ENCODE data around the gene GLDC. TPM values are rescaled to one million over a fixed set of nuclear protein-coding genes. Genes with fewer than 3 reads are reported as not detected.

The GLDC gene
- total and polyA plus RNA-seq, 10 of the 15 experiments (the other 5 are each of a cell fraction or from before 2014, with no cell fraction given): 33.1 to 165 (median 114) TPM

DNA sequence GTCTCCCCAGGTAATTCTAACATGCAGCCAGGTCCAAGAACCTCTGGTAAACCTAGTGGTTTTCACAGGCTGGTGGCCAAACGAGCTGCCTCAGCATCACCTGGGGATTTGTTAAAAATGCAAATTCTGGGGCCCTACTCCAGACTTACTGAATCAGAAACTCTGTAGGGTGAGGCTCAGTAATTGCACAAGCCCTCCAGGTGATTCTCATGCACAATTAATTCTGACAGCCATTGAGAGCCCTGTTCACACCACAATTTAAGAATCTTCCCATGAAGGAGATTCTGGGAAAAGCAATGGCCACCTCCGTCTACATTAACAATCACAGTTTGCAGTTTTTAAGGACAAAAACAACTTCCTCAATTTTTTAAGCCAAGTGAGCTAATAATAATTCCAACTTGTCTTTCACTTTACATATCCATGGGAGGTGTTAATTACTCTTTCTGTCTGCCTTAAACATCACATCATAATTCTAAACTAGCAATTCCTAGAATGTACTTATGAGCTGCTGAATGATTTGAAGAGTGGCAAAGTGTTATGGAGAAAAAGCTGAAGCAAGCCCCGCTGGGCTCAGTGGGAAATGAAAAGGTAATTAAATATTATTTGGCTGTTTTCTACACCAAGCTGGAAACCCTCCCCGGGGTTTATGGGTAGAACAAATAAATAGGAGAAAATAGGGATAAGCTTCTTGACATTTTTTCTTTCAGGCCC is 70.0 kb downstream of the GLDC start (continued):
- no peak for TF ChIP-seq NR2F1 (conservative IDR thresholded peaks at IDR 0.05)
- TF ChIP-seq, protein P1, sequence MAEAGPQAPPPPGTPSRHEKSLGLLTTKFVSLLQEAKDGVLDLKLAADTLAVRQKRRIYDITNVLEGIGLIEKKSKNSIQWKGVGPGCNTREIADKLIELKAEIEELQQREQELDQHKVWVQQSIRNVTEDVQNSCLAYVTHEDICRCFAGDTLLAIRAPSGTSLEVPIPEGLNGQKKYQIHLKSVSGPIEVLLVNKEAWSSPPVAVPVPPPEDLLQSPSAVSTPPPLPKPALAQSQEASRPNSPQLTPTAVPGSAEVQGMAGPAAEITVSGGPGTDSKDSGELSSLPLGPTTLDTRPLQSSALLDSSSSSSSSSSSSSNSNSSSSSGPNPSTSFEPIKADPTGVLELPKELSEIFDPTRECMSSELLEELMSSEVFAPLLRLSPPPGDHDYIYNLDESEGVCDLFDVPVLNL (IDR thresholded peaks at IDR 0.05; ENCODE audit: low read depth, low read length): no peak
- TF ChIP-seq, protein P2, sequence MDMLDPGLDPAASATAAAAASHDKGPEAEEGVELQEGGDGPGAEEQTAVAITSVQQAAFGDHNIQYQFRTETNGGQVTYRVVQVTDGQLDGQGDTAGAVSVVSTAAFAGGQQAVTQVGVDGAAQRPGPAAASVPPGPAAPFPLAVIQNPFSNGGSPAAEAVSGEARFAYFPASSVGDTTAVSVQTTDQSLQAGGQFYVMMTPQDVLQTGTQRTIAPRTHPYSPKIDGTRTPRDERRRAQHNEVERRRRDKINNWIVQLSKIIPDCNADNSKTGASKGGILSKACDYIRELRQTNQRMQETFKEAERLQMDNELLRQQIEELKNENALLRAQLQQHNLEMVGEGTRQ (IDR thresholded peaks at IDR 0.05; ENCODE audit: borderline replicate concordance, low read depth, low read length): no peak
- TF ChIP-seq, protein P3, sequence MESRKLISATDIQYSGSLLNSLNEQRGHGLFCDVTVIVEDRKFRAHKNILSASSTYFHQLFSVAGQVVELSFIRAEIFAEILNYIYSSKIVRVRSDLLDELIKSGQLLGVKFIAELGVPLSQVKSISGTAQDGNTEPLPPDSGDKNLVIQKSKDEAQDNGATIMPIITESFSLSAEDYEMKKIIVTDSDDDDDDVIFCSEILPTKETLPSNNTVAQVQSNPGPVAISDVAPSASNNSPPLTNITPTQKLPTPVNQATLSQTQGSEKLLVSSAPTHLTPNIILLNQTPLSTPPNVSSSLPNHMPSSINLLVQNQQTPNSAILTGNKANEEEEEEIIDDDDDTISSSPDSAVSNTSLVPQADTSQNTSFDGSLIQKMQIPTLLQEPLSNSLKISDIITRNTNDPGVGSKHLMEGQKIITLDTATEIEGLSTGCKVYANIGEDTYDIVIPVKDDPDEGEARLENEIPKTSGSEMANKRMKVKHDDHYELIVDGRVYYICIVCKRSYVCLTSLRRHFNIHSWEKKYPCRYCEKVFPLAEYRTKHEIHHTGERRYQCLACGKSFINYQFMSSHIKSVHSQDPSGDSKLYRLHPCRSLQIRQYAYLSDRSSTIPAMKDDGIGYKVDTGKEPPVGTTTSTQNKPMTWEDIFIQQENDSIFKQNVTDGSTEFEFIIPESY (IDR thresholded peaks at IDR 0.05): no peak
- TF ChIP-seq, protein P4, sequence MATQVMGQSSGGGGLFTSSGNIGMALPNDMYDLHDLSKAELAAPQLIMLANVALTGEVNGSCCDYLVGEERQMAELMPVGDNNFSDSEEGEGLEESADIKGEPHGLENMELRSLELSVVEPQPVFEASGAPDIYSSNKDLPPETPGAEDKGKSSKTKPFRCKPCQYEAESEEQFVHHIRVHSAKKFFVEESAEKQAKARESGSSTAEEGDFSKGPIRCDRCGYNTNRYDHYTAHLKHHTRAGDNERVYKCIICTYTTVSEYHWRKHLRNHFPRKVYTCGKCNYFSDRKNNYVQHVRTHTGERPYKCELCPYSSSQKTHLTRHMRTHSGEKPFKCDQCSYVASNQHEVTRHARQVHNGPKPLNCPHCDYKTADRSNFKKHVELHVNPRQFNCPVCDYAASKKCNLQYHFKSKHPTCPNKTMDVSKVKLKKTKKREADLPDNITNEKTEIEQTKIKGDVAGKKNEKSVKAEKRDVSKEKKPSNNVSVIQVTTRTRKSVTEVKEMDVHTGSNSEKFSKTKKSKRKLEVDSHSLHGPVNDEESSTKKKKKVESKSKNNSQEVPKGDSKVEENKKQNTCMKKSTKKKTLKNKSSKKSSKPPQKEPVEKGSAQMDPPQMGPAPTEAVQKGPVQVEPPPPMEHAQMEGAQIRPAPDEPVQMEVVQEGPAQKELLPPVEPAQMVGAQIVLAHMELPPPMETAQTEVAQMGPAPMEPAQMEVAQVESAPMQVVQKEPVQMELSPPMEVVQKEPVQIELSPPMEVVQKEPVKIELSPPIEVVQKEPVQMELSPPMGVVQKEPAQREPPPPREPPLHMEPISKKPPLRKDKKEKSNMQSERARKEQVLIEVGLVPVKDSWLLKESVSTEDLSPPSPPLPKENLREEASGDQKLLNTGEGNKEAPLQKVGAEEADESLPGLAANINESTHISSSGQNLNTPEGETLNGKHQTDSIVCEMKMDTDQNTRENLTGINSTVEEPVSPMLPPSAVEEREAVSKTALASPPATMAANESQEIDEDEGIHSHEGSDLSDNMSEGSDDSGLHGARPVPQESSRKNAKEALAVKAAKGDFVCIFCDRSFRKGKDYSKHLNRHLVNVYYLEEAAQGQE (IDR thresholded peaks at IDR 0.05; ENCODE audit: low read depth, low read length): no peak
- TF ChIP-seq, protein P5, sequence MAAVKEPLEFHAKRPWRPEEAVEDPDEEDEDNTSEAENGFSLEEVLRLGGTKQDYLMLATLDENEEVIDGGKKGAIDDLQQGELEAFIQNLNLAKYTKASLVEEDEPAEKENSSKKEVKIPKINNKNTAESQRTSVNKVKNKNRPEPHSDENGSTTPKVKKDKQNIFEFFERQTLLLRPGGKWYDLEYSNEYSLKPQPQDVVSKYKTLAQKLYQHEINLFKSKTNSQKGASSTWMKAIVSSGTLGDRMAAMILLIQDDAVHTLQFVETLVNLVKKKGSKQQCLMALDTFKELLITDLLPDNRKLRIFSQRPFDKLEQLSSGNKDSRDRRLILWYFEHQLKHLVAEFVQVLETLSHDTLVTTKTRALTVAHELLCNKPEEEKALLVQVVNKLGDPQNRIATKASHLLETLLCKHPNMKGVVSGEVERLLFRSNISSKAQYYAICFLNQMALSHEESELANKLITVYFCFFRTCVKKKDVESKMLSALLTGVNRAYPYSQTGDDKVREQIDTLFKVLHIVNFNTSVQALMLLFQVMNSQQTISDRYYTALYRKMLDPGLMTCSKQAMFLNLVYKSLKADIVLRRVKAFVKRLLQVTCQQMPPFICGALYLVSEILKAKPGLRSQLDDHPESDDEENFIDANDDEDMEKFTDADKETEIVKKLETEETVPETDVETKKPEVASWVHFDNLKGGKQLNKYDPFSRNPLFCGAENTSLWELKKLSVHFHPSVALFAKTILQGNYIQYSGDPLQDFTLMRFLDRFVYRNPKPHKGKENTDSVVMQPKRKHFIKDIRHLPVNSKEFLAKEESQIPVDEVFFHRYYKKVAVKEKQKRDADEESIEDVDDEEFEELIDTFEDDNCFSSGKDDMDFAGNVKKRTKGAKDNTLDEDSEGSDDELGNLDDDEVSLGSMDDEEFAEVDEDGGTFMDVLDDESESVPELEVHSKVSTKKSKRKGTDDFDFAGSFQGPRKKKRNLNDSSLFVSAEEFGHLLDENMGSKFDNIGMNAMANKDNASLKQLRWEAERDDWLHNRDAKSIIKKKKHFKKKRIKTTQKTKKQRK (IDR thresholded peaks at IDR 0.05; ENCODE audit: low read depth, low read length): no peak
- no peak for TF ChIP-seq EP300 (IDR thresholded peaks at IDR 0.05; ENCODE audit: borderline replicate concordance in 1 of 2, control insufficient read depth in 1 of 2, low read depth in 2 of 2, low read length in 2 of 2)
- TF ChIP-seq BMI1 (IDR thresholded peaks at IDR 0.05; ENCODE audit: borderline replicate concordance): no peak
- no peak for TF ChIP-seq BRCA1 (IDR thresholded peaks at IDR 0.05; ENCODE audit: low read depth, low read length)
- no peak for TF ChIP-seq IRF4 (IDR thresholded peaks at IDR 0.05; ENCODE audit: low read depth, low read length)
- TF ChIP-seq BACH1 (IDR thresholded peaks at IDR 0.05; ENCODE audit: borderline replicate concordance): 0 out of 2 replicates have a peak, but pooled peaks have one; percentile 16
- TF ChIP-seq, protein P6, sequence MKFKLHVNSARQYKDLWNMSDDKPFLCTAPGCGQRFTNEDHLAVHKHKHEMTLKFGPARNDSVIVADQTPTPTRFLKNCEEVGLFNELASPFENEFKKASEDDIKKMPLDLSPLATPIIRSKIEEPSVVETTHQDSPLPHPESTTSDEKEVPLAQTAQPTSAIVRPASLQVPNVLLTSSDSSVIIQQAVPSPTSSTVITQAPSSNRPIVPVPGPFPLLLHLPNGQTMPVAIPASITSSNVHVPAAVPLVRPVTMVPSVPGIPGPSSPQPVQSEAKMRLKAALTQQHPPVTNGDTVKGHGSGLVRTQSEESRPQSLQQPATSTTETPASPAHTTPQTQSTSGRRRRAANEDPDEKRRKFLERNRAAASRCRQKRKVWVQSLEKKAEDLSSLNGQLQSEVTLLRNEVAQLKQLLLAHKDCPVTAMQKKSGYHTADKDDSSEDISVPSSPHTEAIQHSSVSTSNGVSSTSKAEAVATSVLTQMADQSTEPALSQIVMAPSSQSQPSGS (IDR thresholded peaks at IDR 0.05; ENCODE audit: low read length): no peak
- TF ChIP-seq, protein P7, sequence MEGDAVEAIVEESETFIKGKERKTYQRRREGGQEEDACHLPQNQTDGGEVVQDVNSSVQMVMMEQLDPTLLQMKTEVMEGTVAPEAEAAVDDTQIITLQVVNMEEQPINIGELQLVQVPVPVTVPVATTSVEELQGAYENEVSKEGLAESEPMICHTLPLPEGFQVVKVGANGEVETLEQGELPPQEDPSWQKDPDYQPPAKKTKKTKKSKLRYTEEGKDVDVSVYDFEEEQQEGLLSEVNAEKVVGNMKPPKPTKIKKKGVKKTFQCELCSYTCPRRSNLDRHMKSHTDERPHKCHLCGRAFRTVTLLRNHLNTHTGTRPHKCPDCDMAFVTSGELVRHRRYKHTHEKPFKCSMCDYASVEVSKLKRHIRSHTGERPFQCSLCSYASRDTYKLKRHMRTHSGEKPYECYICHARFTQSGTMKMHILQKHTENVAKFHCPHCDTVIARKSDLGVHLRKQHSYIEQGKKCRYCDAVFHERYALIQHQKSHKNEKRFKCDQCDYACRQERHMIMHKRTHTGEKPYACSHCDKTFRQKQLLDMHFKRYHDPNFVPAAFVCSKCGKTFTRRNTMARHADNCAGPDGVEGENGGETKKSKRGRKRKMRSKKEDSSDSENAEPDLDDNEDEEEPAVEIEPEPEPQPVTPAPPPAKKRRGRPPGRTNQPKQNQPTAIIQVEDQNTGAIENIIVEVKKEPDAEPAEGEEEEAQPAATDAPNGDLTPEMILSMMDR (IDR thresholded peaks at IDR 0.05 in 2 of 3, conservative IDR thresholded peaks at IDR 0.05 in 1 of 3; ENCODE audit: control insufficient read depth in 2 of 3, extremely low read depth in 1 of 3, insufficient read depth in 1 of 3, low read depth in 3 of 3, low read length in 3 of 3): no peak

Measured in GM12878 (cell line).